HG03108 (cell line): ENCODE measurements around the gene VSX1.

Source experiments
- ATAC-seq: cut with Tn5 transposase; IDR thresholded peaks from one replicate; pipeline ENCODE4 v1.9.1; 2021; ENCODE audit warnings: moderate library complexity; ENCODE audit not compliant: unreplicated experiment

The VSX1 gene

DNA sequence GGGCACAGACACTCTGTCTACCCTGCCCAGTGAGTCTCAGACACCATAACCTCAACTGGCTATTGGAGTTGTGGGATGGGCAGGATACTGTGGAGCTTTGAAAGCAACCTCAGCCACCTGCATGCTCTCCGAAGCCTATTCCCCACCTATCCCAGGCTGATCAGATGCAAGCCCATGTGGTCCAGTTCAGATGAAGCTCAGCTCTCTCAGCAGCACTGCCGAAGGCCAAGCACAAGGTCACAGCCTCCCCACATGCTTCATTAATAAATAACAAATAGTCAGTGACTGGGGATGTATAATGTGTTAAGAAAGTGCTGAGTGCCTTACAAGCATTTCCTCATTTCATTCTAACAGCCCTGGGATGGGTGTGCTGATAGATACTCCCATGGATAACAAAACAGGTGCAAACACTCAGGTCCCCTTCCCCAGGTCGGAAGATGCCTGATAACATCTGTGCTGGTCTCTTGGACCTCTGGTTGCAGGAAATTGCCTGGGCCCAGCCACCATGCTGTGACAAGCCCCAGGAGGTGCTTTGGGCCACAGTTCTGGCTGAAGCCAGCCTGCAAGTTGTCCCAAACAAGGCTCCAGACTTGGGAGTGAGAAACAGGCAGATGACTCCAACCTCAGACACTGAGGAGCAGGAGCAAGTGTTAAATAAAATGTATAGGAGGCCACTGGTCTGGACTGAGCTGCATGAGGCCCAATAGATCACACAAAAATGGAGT, 27.7 kb downstream of the VSX1 start:
- no peak for ATAC-seq

- no peak for ATAC-seq
Observed at GRCh38 chr20:25053255-25054031, 28.5 kb downstream of the VSX1 start.

DNA sequence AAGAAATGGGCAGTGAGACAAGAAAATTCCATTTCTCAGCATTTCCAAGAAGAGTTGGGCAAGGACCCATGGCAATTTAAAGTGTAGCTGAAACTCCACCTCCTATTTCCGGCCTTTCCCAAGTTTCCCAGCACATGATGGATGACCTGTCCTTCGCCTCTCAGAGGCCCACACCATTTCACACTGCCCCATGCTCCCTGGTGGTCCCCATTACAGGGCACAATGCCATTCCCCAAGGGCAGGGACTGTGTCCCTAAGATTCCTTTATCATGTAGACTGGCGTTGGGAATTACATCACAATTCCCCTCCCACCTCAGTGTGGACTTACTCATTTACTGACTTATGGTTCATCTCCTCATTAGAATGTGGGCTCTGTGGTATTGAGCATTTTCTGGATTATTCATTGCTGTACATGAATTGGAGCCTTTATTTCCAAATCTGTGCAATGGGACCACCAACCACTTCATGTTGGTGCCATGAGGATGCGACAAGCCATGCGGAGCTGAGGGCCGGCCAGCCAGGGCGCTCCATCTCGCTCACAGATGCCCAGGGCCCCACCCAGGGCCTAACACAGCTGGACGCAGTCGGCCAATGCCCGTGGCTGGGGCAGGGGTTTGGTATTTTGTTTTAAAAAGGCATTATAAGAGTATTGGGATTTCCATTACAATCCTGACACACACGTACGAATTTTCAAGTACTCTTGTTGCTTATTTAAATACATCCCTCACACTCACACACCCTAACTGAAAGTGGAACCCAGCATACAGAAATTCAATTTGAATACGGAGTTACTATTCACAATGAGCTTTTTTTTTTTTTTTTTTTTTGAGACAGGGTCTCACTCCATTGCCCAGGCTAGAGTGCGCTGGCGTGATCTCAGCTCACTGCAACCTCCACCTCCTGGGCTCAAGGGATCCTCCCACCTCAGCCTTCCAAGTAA, 29.4 kb downstream of the VSX1 start:
- no peak for ATAC-seq

DNA sequence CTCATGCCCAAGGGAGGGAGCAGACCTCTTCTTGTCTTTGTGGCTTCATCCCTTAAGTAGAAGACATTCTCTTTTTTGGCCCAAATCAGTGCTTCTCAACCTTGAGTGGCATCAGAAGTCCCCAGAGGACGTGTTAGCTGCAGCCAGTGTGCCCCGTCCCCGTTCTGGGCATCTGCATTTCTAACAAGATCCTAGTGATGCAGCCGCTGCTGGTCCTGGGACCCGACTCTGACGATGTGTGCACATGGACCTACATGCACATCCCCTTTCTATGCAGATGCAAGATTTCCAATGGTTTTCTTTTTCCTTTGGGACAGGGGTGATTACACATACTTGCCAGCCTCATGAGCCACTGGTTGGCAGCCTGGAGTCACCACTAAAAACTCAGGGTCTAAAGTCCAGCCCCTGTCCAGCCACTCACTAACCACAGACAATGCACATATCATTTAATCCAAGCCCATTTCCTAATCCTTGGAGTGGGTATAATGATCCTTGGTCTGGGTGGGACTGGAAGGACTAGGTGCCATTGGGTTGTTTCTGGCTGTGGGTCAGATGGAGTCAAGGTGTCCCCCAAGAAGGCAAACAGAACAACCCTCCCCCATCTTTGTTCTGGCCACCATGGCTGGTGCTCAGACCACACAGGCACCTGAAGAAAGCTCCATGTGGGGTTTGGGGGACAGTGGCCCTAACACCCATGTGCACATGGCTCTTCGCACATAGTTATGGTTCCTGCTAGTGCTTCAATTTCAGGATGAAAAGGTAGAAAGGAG, 30.4 kb downstream of the VSX1 start:
- ATAC-seq = no peak

GRCh38 chr20:25050501-25051350, 31.2 kb downstream of the VSX1 start:
- ATAC-seq = no peak

DNA sequence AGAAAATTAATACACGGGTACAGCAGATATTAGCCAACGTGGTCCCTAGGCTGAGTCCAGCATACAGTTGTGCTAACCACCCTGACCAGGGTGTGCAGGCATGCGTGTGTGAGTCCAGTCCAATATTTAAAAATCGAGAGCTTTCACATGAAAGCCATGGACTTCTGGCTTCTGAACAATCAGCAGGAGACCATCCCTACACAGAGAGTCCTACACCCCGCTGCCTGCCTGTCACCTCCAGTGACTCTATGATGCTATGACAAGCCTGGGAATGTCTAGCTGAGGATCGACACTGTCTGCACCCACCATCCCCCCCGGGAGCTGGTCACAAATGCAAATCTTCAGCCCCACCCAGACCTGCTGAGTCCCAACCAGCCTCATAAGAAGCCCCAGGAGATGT, 31.9 kb downstream of the VSX1 start:
- ATAC-seq = no peak

GRCh38 chr20:25049261-25050060, 32.5 kb downstream of the VSX1 start:
- ATAC-seq = no peak

DNA sequence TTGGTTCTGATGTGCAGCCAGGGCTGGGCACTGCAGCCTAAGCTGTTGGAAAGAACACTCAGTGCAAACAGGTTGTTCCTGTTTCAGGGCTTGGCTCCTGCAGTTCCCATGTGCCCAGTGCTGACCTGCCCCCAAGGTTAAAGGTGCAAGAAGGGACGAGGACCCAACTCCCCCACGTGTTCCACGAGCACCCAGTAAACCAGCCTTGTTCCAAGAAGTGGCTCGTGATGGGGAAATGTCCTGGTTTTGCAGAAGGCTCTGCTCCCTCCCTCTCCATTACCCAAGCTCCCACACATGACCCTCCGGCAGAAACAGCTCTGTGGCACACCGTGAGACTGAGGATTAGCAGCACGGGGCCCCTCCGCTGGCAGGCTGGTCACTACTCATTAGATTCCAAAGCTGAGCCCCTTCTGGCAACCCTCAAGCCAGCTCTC, 33.4 kb downstream of the VSX1 start:
- no peak for ATAC-seq

DNA sequence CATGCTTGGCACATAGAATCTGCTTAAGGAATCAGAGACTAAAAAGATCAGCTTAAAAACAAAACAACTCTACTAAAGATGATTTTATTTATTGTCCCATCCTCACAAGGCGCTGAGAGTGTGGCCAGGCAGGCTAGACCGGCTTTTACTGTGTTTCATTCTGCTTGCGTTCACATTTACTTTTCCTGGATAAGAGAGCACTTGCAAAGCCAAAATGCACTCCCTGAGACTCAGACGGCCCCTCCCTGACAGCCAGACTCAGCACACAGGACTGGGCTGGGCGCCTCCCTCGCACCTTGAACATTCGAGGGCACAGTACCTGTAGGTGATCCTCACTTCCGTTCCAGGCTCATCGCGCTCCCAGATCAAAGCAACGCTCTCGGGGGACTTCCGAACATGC, 34.2 kb downstream of the VSX1 start:
- no peak for ATAC-seq

GRCh38 chr20:25046736-25047666, 34.9 kb downstream of the VSX1 start:
- ATAC-seq = no peak

DNA sequence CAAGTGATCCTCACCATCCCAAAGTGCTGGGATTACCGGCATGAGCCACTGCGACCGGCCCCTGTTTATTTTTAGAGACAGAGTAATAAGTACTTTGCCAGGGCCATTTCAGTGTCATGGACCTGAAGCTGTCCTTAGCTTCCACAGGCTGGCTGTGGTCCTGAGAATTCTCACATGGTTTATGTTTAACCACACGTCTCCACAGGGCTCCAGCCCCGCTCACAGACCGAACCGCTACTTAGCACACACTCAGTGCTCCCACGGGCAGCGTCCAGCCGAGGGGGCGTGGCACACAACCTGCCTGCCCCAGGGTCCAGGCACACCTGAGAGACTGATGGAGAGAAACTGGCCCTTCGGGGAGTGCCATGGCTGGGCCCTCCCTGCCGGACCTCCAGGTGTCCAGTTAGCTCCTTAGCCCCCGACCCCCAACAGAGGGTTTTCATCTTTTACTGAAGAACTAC, 35.7 kb downstream of the VSX1 start:
- no peak for ATAC-seq

GRCh38 chr20:25045343-25045712, 36.6 kb downstream of the VSX1 start:
- ATAC-seq = no peak

DNA sequence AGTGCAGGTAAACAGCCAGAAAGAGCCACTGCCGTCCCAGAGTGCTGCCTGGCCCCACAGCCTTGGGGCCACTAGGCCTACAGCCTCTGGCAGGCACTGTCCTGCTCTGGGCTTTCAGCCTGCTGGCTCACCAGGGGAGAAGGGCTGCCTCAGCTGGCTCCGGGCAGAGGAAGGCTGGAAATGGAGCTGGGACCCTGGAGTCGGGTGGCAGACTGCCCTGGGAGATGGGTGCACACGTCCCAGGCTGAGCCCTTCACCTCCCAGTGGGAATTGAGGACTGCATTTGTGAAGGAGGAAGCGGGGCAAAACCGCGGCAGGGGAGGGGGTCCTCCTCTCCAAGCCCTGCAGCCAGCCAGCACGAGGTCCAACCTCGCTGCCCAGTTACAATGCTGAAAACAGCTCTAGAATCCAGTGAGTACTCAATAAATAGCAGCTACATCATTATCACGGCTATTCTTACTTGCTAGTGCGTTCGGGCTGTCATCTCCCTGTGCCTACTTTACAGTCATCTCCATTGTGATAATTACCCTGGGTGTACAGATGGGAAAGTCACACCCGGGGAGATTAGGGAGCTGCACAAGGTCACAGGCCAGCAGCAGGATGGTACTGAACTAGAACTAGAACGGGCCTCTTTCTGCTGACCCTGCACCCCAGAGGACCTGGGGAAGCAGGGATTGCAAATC, 37.1 kb downstream of the VSX1 start:
- ATAC-seq = no peak

DNA sequence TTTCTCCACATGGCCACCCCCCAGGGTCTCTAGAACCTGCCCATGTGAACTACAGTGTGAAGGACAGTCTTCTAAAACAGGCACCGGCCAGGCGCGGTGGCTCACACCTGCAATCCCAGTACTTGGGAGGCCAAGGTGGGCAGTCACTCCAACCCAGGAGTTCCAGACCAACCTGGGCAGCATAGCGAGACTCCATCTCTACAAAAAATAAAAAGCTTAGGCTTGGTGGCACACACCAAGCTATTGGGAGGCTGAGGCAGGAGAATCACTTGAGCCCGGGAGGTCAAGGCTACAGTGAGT, 37.7 kb downstream of the VSX1 start:
- no peak for ATAC-seq

- no peak for ATAC-seq
Observed at GRCh38 chr20:25043499-25044260, 38.3 kb downstream of the VSX1 start.
